Stimulated activated CD4-positive, alpha-beta T cell treated with anti-CD3 and anti-CD28 coated beads, Interleukin-15, amount 100 ng/mL, for 48 hours (primary cell): Measurements from ENCODE around the gene CMTM2.
"Not testable (repeated sequence)": the region's sequence is repeated elsewhere in the genome, so short reads cannot be mapped to it uniquely, and the experiment has no call there.

ENCODE experiments used
- DNase-seq, 2 donors: peaks; one replicate each; pipeline ENCODE4 v3.0.0-alpha.2; 2020; ENCODE audit warnings: low read depth in 2 of 2

The CMTM2 gene

GRCh38 chr16:66630561-66631260 is 51.4 kb downstream of the CMTM2 start:
- DNase-seq, result not testable (repeated sequence)

- not testable (repeated sequence) for DNase-seq
These were observed 52.3 kb downstream of the CMTM2 start for GRCh38 chr16:66631558-66631957.

GRCh38 chr16:66634527-66635196 is 55.4 kb downstream of the CMTM2 start:
- no peak for DNase-seq

- no peak for DNase-seq
These were observed 56.1 kb downstream of the CMTM2 start for GRCh38 chr16:66635406-66635805.

GRCh38 chr16:66636199-66636598 is 56.9 kb downstream of the CMTM2 start:
- DNase-seq, result no peak

- DNase-seq, result no peak
These were observed 58.5 kb downstream of the CMTM2 start for GRCh38 chr16:66637806-66638205.
